GM23338 (cell line): ENCODE data around the gene SORBS1. TPM values are rescaled to one million over a fixed set of nuclear protein-coding genes. Genes with fewer than 3 reads are reported as not detected.

Source experiments
- ATAC-seq: fragments of 200-7000 bp; cut with Tn5 transposase; 3 replicates; pipeline ENCODE4 v1.9.1; 2020
- DNase-seq: peaks from one replicate; pipeline ENCODE4 v3.0.0-alpha.2; 2015; ENCODE audit warnings: low spot score
- H2AFZ ChIP-seq: fragments of 200-600 bp; sonication (generic); 2 replicates; pipeline ENCODE4 v1.8.0; 2016; ENCODE audit warnings: antibody characterized with exemption, mild to moderate bottlenecking, moderate library complexity
- H3F3A ChIP-seq: fragments of 200-600 bp; sonication (generic); replicated peaks from 2 replicates; pipeline ENCODE4 v1.8.0; 2017; ENCODE audit warnings: antibody characterized with exemption, mixed run types, low read depth
- H3K27ac ChIP-seq: fragments of 200-600 bp; sonication (generic); 2 replicates; pipeline ENCODE4 v1.6.1; 2016; ENCODE audit warnings: low read depth
- H3K27me3 ChIP-seq: fragments of 200-600 bp; sonication (generic); 2 replicates; pipeline ENCODE4 v1.8.0; 2016; ENCODE audit warnings: mild to moderate bottlenecking, mixed run types, moderate library complexity; ENCODE audit not compliant: insufficient read depth
- H3K36me3 ChIP-seq: fragments of 200-600 bp; sonication (generic); 2 replicates; pipeline ENCODE4 v1.8.0; 2016; ENCODE audit warnings: mild to moderate bottlenecking; ENCODE audit not compliant: insufficient read depth
- H3K4me1 ChIP-seq: fragments of 200-600 bp; sonication (generic); 2 replicates; pipeline ENCODE4 v1.8.0; 2016; ENCODE audit warnings: mild to moderate bottlenecking, moderate library complexity; ENCODE audit not compliant: insufficient read depth
- H3K4me2 ChIP-seq: fragments of 200-600 bp; sonication (generic); 2 replicates; pipeline ENCODE4 v1.7.1; 2017; ENCODE audit warnings: mixed run types
- H3K4me3 ChIP-seq: fragments of 200-600 bp; sonication (generic); 2 replicates; pipeline ENCODE4 v1.6.1; 2016; ENCODE audit warnings: mixed run types
- H3K79me2 ChIP-seq: fragments of 200-600 bp; sonication (generic); replicated peaks from 2 replicates; pipeline ENCODE4 v1.8.0; 2017; ENCODE audit warnings: mild to moderate bottlenecking; ENCODE audit not compliant: insufficient read depth
- H3K9me2 ChIP-seq: fragments of 200-600 bp; sonication (generic); 2 replicates; pipeline ENCODE4 v1.8.0; 2017; ENCODE audit not compliant: insufficient read depth
- H4K20me1 ChIP-seq: fragments of 200-600 bp; sonication (generic); replicated peaks from 2 replicates; pipeline ENCODE4 v1.8.0; 2017; ENCODE audit warnings: mild to moderate bottlenecking; ENCODE audit not compliant: insufficient read depth
- H3K27ac Mint-ChIP-seq: 2 replicates; pipeline ENCODE4 v1.8.0; 2020; ENCODE audit warnings: inconsistent platforms, mild to moderate bottlenecking, moderate library complexity, mixed read lengths
- H3K27me3 Mint-ChIP-seq: 3 replicates; pipeline ENCODE4 v1.8.0; 2022; ENCODE audit warnings: low read depth, mild to moderate bottlenecking, moderate library complexity, mixed read lengths, inconsistent platforms; ENCODE audit not compliant: insufficient read depth, poor library complexity
- H3K36me3 Mint-ChIP-seq: 3 replicates; pipeline ENCODE4 v1.8.0; 2021; ENCODE audit warnings: low read depth, mild to moderate bottlenecking, inconsistent platforms, moderate library complexity, mixed read lengths
- H3K4me1 Mint-ChIP-seq: 3 replicates; pipeline ENCODE4 v1.8.0; 2020; ENCODE audit warnings: mild to moderate bottlenecking, inconsistent platforms, mixed read lengths
- H3K4me3 Mint-ChIP-seq: 3 replicates; pipeline ENCODE4 v1.8.0; 2021; ENCODE audit warnings: moderate library complexity, mild to moderate bottlenecking, inconsistent platforms, mixed read lengths
- H3K9me3 Mint-ChIP-seq: 3 replicates; pipeline ENCODE4 v1.8.0; 2020; ENCODE audit warnings: moderate library complexity, mild to moderate bottlenecking, inconsistent platforms, mixed read lengths
- CREB1 ChIP-seq: fragments of 250-450 bp; sonication (Bioruptor Pico); IDR thresholded peaks from 2 replicates; pipeline ENCODE4 v1.5.0; 2020; ENCODE audit warnings: low read depth, mild to moderate bottlenecking, moderate library complexity
- CTCF ChIP-seq, 2 experiments: fragments of 200-600 bp in 1 of 2; sonication (generic) in 1 of 2; conservative IDR thresholded peaks; 2 replicates each; pipeline versions ENCODE4 v1.5.1 to v1.6.1; 2016 to 2017; ENCODE audit warnings: antibody characterized with exemption in 2 of 2, low read depth in 2 of 2, mild to moderate bottlenecking in 2 of 2, moderate library complexity in 1 of 2
- ETS1 ChIP-seq: IDR thresholded peaks from 2 replicates; pipeline ENCODE4 v1.6.1; 2016; ENCODE audit warnings: antibody characterized with exemption
- EZH2 ChIP-seq: fragments of 200-600 bp; sonication (generic); IDR thresholded peaks from one replicate; pipeline ENCODE4 v1.8.0; 2017; ENCODE audit warnings: antibody characterized with exemption, mild to moderate bottlenecking, low read depth; ENCODE audit not compliant: unreplicated experiment
- EZH2phosphoT487 ChIP-seq: fragments of 200-600 bp; sonication (generic); IDR thresholded peaks from one replicate; pipeline ENCODE4 v1.8.1; 2018; ENCODE audit warnings: antibody characterized with exemption; ENCODE audit not compliant: unreplicated experiment
- JUNB ChIP-seq: IDR thresholded peaks from one replicate; pipeline ENCODE4 v1.6.1; 2016; ENCODE audit warnings: antibody characterized with exemption; ENCODE audit not compliant: unreplicated experiment
- NANOG ChIP-seq: IDR thresholded peaks from 2 replicates; pipeline ENCODE4 v1.6.1; 2016; ENCODE audit warnings: antibody characterized with exemption, borderline replicate concordance
- POLR2AphosphoS5 ChIP-seq: IDR thresholded peaks from 2 replicates; pipeline ENCODE4 v1.6.1; 2016; ENCODE audit warnings: antibody characterized with exemption, low read depth
- REST ChIP-seq: IDR thresholded peaks from one replicate; pipeline ENCODE4 v1.6.1; 2018; ENCODE audit warnings: antibody characterized with exemption; ENCODE audit not compliant: unreplicated experiment
- STAT1 ChIP-seq: IDR thresholded peaks from one replicate; pipeline ENCODE4 v1.6.1; 2016; ENCODE audit warnings: antibody characterized with exemption; ENCODE audit not compliant: unreplicated experiment
- ZNF331 ChIP-seq: fragments of 250-450 bp; sonication (Bioruptor Pico); IDR thresholded peaks from 2 replicates; pipeline ENCODE4 v1.5.0; 2020; ENCODE audit warnings: low read depth, mild to moderate bottlenecking, moderate library complexity
- long read RNA-seq: library from polyadenylated mRNA; unstranded; transcript quantifications from one replicate; pipeline ENCODE4 v2.0.0, GENCODE V29; 2020; ENCODE audit not compliant: unreplicated experiment
- polyA plus RNA-seq: library from polyadenylated mRNA; unstranded; fragments of >200 nt; fragmentation: Nextera tagmentation; extraction: Ambion mirVana; gene quantifications from 2 replicates; pipeline ENCODE4 v1.2.1, GENCODE V29; 2016
- total RNA-seq: library from RNA; depleted of rRNA; stranded (reverse); fragments of >200 nt; shearing (Covaris generic); gene quantifications from 2 replicates; pipeline ENCODE4 v1.2.3, GENCODE V29; 2014; rRNA removed

The SORBS1 gene
- 35.9 and 47.7 TPM in 2 replicates for total RNA-seq
- 50.5 and 51.5 TPM in 2 replicates for polyA plus RNA-seq
- long read RNA-seq, partial matches to known transcripts, result 0 of 2 reads
- long read RNA-seq, other reads (novel, unspliced or antisense), result 2 of 2 reads

- Histone ChIP-seq H3K4me1 (peaks cover 39% of the 10 kb centered on the region), H3K4me2 (peak within 1 kb of the TSS; percentile 92), H3K4me3 (peak within 1 kb of the TSS; percentile 99), H3F3A (peaks cover 7% of the 10 kb centered on the region; the same call in 1 of the 2 replicates), H2AFZ (peak within 1 kb of the TSS; percentile 87), H3K27ac (peak within 1 kb of the TSS; percentile 74), H3K27me3 (peaks cover 4% of the 10 kb centered on the region; the same call in 1 of the 2 replicates), H3K36me3 (no peaks in the 10 kb centered on the region), H4K20me1 (peaks cover 10% of the 10 kb centered on the region; the same call in 1 of the 2 replicates), H3K79me2 (peaks cover 29% of the 10 kb centered on the region), H3K9me2 (no peaks in the 10 kb centered on the region)
- no peaks in the 10 kb centered on the region for H3K9me3 Mint-ChIP-seq
- no peak for TF ChIP-seq EZH2
- TF ChIP-seq REST, result no peak
- peak; percentile 58 for TF ChIP-seq CREB1 (CRISPR knock-in tag)
- peak; percentile 59; the same call in 1 of the 2 replicates for TF ChIP-seq POLR2AphosphoS5
- TF ChIP-seq STAT1, result no peak
- peak within 1 kb of the TSS; percentile 84 for H3K27ac Mint-ChIP-seq
- no peaks in the 10 kb centered on the region for H3K36me3 Mint-ChIP-seq
- H3K27me3 Mint-ChIP-seq, result peaks cover 11% of the 10 kb centered on the region
- H3K4me3 Mint-ChIP-seq, result peak within 1 kb of the TSS; percentile 97
- ATAC-seq, result peak; percentile 85
- H3K4me1 Mint-ChIP-seq, result peaks cover 43% of the 10 kb centered on the region
- peak; percentile 98 for DNase-seq
These were observed at the start of gene SORBS1 for GRCh38 chr10:95561177-95561863. SORBS1 (minus strand) TSS chr10:95561371; CDS start chr10:95441135, 120,236 bp downstream.

GRCh38 chr10:95610727-95611126 lies 49.6 kb upstream of the SORBS1 start:
- Histone ChIP-seq H3K27ac (no peak overlapping the region), H3K27me3 (no peaks in the 10 kb centered on the region), H3K36me3 (peaks cover 68% of the 10 kb centered on the region), H4K20me1 (peaks cover 8% of the 10 kb centered on the region; the same call in 1 of the 2 replicates), H3K9me2 (no peaks in the 10 kb centered on the region), H3K79me2 (no peaks in the 10 kb centered on the region), H3F3A (no peaks in the 10 kb centered on the region), H3K4me1 (no peaks in the 10 kb centered on the region), H3K4me2 (no peak overlapping the region), H3K4me3 (no peak overlapping the region), H2AFZ (no peak overlapping the region)
- Mint-ChIP-seq H3K36me3 (peaks cover 90% of the 10 kb centered on the region), H3K4me1 (no peaks in the 10 kb centered on the region), H3K27ac (no peak overlapping the region), H3K27me3 (peaks cover 2% of the 10 kb centered on the region), H3K9me3 (no peaks in the 10 kb centered on the region), H3K4me3 (no peak overlapping the region)
- no peak for TF ChIP-seq EZH2
- TF ChIP-seq JUNB, result no peak
- TF ChIP-seq STAT1, result no peak
- no peak for TF ChIP-seq ETS1
- TF ChIP-seq CREB1 (CRISPR knock-in tag), result no peak
- no peak for TF ChIP-seq NANOG
- TF ChIP-seq POLR2AphosphoS5, result no peak
- no peak for TF ChIP-seq ZNF331 (CRISPR knock-in tag)
- no peak for TF ChIP-seq EZH2phosphoT487
- TF ChIP-seq CTCF (conservative IDR thresholded peaks at IDR 0.05; ENCODE audit: low read depth in 2 of 2), result no peak
- TF ChIP-seq REST, result no peak
- ATAC-seq (no peak), DNase-seq (no peak)
